HFFc6 (cell line): ENCODE results near the gene VWA7. TPM values are rescaled to one million over a fixed set of nuclear protein-coding genes. Genes with fewer than 3 reads are reported as not detected.
A peak's percentile ranks its signal among the peaks of the same experiment; 100 is the strongest.
"Not testable (repeated sequence)": the region's sequence is repeated elsewhere in the genome, so short reads cannot be mapped to it uniquely, and the experiment has no call there.

Experiments
- DNase-seq: peaks from one replicate; pipeline ENCODE4 v3.0.0-alpha.2; 2018
- H3K27ac Mint-ChIP-seq: 2 replicates; pipeline ENCODE4 v1.8.0; 2020; ENCODE audit warnings: mild to moderate bottlenecking, mixed read lengths
- H3K27me3 Mint-ChIP-seq: 2 replicates; pipeline ENCODE4 v1.8.0; 2021; ENCODE audit warnings: mild to moderate bottlenecking, moderate library complexity, mixed read lengths; ENCODE audit not compliant: insufficient read depth
- H3K36me3 Mint-ChIP-seq: 2 replicates; pipeline ENCODE4 v1.8.0; 2021; ENCODE audit warnings: low read depth, mixed read lengths
- H3K4me1 Mint-ChIP-seq: 2 replicates; pipeline ENCODE4 v1.8.0; 2020; ENCODE audit warnings: low read depth, mixed read lengths
- H3K4me3 Mint-ChIP-seq: 2 replicates; pipeline ENCODE4 v1.8.0; 2020; ENCODE audit warnings: mild to moderate bottlenecking, moderate library complexity, mixed read lengths
- H3K9me3 Mint-ChIP-seq: 2 replicates; pipeline ENCODE4 v1.8.0; 2020; ENCODE audit warnings: mild to moderate bottlenecking, mixed read lengths
- CTCF ChIP-seq: fragments of 200-600 bp; sonication (generic); IDR thresholded peaks from 2 replicates; pipeline ENCODE4 v1.5.0; 2021; ENCODE audit warnings: antibody characterized with exemption, mild to moderate bottlenecking
- long read RNA-seq: library from polyadenylated mRNA; unstranded; transcript quantifications from one replicate; pipeline ENCODE4 v2.0.0, GENCODE V29; 2019
- total RNA-seq, 6 experiments: library from RNA; stranded (reverse); fragmentation: NEBNext Ultra II Directional; extraction: Animal tissue kit (Norgen Biotek cat#: 25700); gene quantifications; 2 replicates in 1 of 6; 3 replicates in 5 of 6; pipeline ENCODE4 v1.2.3, GENCODE V29; 2021

VWA7 gene
- total RNA-seq: under 1 TPM; 0.24 to 0.83 (median 0.64) TPM
- long read RNA-seq: 0 reads

GRCh38 chr6:31776989-31777666, at the start of gene VWA7:
Gene VWA7 (minus strand): TSS chr6:31777328. CDS start chr6:31776779, 549 bp downstream.
- no peak within 1 kb of the TSS; the same call in 1 of the 2 replicates for H3K4me3 Mint-ChIP-seq

GRCh38 chr6:31826793-31827285, 49.7 kb upstream of the VWA7 start:
- peaks cover 47% of the 10 kb centered on the region for H3K4me1 Mint-ChIP-seq
- H3K27ac Mint-ChIP-seq: peak overlapping the region; percentile 99
- peaks cover 9% of the 10 kb centered on the region for H3K27me3 Mint-ChIP-seq
- peaks cover 16% of the 10 kb centered on the region for H3K36me3 Mint-ChIP-seq
- H3K4me3 Mint-ChIP-seq: peak overlapping the region; percentile 91
- no peaks in the 10 kb centered on the region for H3K9me3 Mint-ChIP-seq
- peak; percentile 83 for DNase-seq
- no peak for TF ChIP-seq CTCF

More at GRCh38 chr6:31776989-31777666, at the start of gene VWA7:
- H3K27ac Mint-ChIP-seq: peak within 1 kb of the TSS; percentile 73
- peak; percentile 20; the same call in 1 of the 2 replicates for TF ChIP-seq CTCF
- DNase-seq: peak; percentile 53
- peaks cover 17% of the 10 kb centered on the region for H3K4me1 Mint-ChIP-seq
- no peaks in the 10 kb centered on the region for H3K9me3 Mint-ChIP-seq
- no peaks in the 10 kb centered on the region; the same call in 1 of the 2 replicates for H3K27me3 Mint-ChIP-seq
- H3K36me3 Mint-ChIP-seq: no peaks in the 10 kb centered on the region

GRCh38 chr6:31825553-31825952, 48.4 kb upstream of the VWA7 start:
- Mint-ChIP-seq H3K27me3 (peaks cover 9% of the 10 kb centered on the region), H3K27ac (peak overlapping the region; percentile 99), H3K36me3 (peaks cover 10% of the 10 kb centered on the region), H3K4me3 (peak overlapping the region; percentile 91; the same call in 1 of the 2 replicates), H3K4me1 (peaks cover 51% of the 10 kb centered on the region), H3K9me3 (no peaks in the 10 kb centered on the region)
- DNase-seq: no peak
- TF ChIP-seq CTCF: no peak

- not testable (repeated sequence) for H3K36me3 Mint-ChIP-seq, H3K27me3 Mint-ChIP-seq, H3K9me3 Mint-ChIP-seq, DNase-seq
- H3K27ac Mint-ChIP-seq: peak overlapping the region; percentile 43; the same call in 1 of the 2 replicates
- H3K4me3 Mint-ChIP-seq: 0 out of 2 replicates have a peak overlapping the region, but pooled peaks have one; percentile 7
- H3K4me1 Mint-ChIP-seq: peaks cover 58% of the 10 kb centered on the region
Observed at GRCh38 chr6:31823592-31824196, 46.6 kb upstream of the VWA7 start.

GRCh38 chr6:31822036-31822821, 45.1 kb upstream of the VWA7 start:
- peaks cover 3% of the 10 kb centered on the region for H3K27me3 Mint-ChIP-seq
- no peak for TF ChIP-seq CTCF
- peak; percentile 80 for DNase-seq
- peak overlapping the region; percentile 92 for H3K4me3 Mint-ChIP-seq
- H3K27ac Mint-ChIP-seq: peak overlapping the region; percentile 98
- H3K36me3 Mint-ChIP-seq: peaks cover 13% of the 10 kb centered on the region; the same call in 1 of the 2 replicates
- peaks cover 7% of the 10 kb centered on the region for H3K9me3 Mint-ChIP-seq
- peaks cover 72% of the 10 kb centered on the region for H3K4me1 Mint-ChIP-seq
